Measurements from ENCODE around the gene MAPK10.

The MAPK10 gene

GRCh38 chr4:86092684-86093083, 267.2 kb downstream of the MAPK10 start:
- Histone ChIP-seq H3K23ac (ENCODE audit: low read length) (no peak overlapping the region), H3K36me3 (ENCODE audit: control insufficient read depth in 1 of 2, insufficient read depth in 2 of 2, low read length in 2 of 2) (no peaks in the 10 kb centered on the region), H3K14ac (ENCODE audit: low read length) (no peak overlapping the region), H3K4me1 (ENCODE audit: control insufficient read depth in 1 of 2, insufficient read depth in 2 of 2, low read length in 2 of 2) (no peaks in the 10 kb centered on the region), H2BK120ac (ENCODE audit: insufficient read depth, low read length, poor library complexity) (no peak overlapping the region), H3K9ac (ENCODE audit: low read length) (no peak overlapping the region), H3K79me1 (ENCODE audit: low read length) (no peaks in the 10 kb centered on the region), H4K12ac (ENCODE audit: low read depth, low read length) (no peak overlapping the region), H4K8ac (ENCODE audit: low read depth, low read length) (no peak overlapping the region), H3K4me3 (ENCODE audit: low read depth, low read length) (no peak overlapping the region), H3K18ac (ENCODE audit: low read length) (no peak overlapping the region), H3K4ac (ENCODE audit: low read depth, low read length) (no peak overlapping the region), H2AFZ (ENCODE audit: insufficient read depth, low read length, poor library complexity) (no peak overlapping the region), H3K27ac (ENCODE audit: low read depth, low read length) (no peak overlapping the region), H3K4me2 (ENCODE audit: low read length) (no peak overlapping the region), H3K9me3 (ENCODE audit: insufficient read depth, low read depth, low read length) (no peaks in the 10 kb centered on the region), H2BK12ac (ENCODE audit: low read length) (no peak overlapping the region), H2AK5ac (ENCODE audit: low read length) (no peak overlapping the region), H4K91ac (ENCODE audit: low read depth, low read length) (no peak overlapping the region), H3K79me2 (ENCODE audit: control insufficient read depth, insufficient read depth, low read length, poor library complexity) (no peaks in the 10 kb centered on the region), H2BK5ac (ENCODE audit: low read depth, low read length, poor library complexity) (no peak overlapping the region), H3K27me3 (ENCODE audit: insufficient read depth, low read length) (no peaks in the 10 kb centered on the region)
- DNase-seq: no peak

DNA sequence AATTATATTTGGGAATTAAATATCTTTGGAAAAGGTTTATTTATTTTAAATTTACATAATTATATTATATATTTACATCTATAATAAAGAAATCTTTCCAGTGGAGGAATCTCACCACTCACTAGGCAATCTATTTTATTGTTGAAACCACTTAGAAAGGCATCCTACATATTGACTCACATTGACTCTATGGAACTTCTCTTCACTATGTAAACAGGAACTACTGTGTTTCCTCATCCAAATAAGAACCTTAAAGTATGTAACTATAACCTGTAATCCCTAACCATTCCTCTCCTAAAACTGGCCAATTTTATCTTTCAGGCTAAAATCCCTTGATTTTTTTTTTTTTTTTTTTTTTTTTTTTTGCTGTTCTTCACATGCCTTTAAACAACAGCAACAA, 268.7 kb downstream of the MAPK10 start:
- Histone ChIP-seq H3K9ac (ENCODE audit: low read length) (no peak overlapping the region), H3K27me3 (ENCODE audit: insufficient read depth, low read length) (no peaks in the 10 kb centered on the region), H2BK120ac (ENCODE audit: insufficient read depth, low read length, poor library complexity) (no peak overlapping the region), H4K12ac (ENCODE audit: low read depth, low read length) (no peak overlapping the region), H3K27ac (ENCODE audit: low read depth, low read length) (no peak overlapping the region), H2BK5ac (ENCODE audit: low read depth, low read length, poor library complexity) (no peak overlapping the region), H2BK12ac (ENCODE audit: low read length) (no peak overlapping the region), H3K14ac (ENCODE audit: low read length) (no peak overlapping the region), H3K79me1 (ENCODE audit: low read length) (no peaks in the 10 kb centered on the region), H3K23ac (ENCODE audit: low read length) (no peak overlapping the region), H3K9me3 (ENCODE audit: insufficient read depth, low read depth, low read length) (no peaks in the 10 kb centered on the region), H4K91ac (ENCODE audit: low read depth, low read length) (no peak overlapping the region), H4K8ac (ENCODE audit: low read depth, low read length) (no peak overlapping the region), H3K18ac (ENCODE audit: low read length) (no peak overlapping the region), H3K79me2 (ENCODE audit: control insufficient read depth, insufficient read depth, low read length, poor library complexity) (no peaks in the 10 kb centered on the region), H3K4me1 (ENCODE audit: control insufficient read depth in 1 of 2, insufficient read depth in 2 of 2, low read length in 2 of 2) (no peaks in the 10 kb centered on the region), H3K4me3 (ENCODE audit: low read depth, low read length) (no peak overlapping the region), H2AFZ (ENCODE audit: insufficient read depth, low read length, poor library complexity) (no peak overlapping the region), H3K36me3 (ENCODE audit: control insufficient read depth in 1 of 2, insufficient read depth in 2 of 2, low read length in 2 of 2) (no peaks in the 10 kb centered on the region), H3K4ac (ENCODE audit: low read depth, low read length) (no peak overlapping the region), H3K4me2 (ENCODE audit: low read length) (no peak overlapping the region), H2AK5ac (ENCODE audit: low read length) (no peak overlapping the region)
- DNase-seq: no peak

DNA sequence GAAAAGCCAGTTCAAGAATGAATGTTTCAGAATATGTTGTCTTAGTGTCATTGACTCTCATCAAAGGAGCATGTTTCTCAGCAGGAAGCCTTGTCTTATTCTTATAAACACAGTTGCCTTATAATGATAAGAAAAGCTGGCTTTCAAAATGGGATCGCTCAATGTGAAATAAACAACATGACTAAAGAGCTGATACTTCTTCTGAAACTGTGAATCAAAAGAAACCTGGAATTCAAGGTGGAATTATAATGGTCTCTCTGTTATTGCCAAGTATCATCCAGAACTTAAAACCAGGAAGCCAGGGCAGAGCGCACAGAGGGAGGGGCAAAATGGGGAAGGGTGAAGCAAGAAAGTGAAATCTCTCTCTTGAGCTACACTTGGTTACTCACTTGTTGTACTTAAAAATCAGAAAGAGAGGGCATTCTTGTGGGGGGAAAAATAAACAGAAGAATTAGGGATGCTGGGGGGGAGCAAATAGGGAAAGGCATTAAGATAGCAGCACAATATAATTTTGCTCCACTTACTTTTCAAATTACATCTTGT, 270.0 kb downstream of the MAPK10 start:
- no peak overlapping the region for H2AK5ac ChIP-seq (ENCODE audit: low read length)
- no peak overlapping the region for H3K4me2 ChIP-seq (ENCODE audit: low read length)
- no peak overlapping the region for H3K18ac ChIP-seq (ENCODE audit: low read length)
- H3K79me2 ChIP-seq (ENCODE audit: control insufficient read depth, insufficient read depth, low read length, poor library complexity): no peaks in the 10 kb centered on the region
- H3K23ac ChIP-seq (ENCODE audit: low read length): no peak overlapping the region
- H3K14ac ChIP-seq (ENCODE audit: low read length): no peak overlapping the region
- no peak overlapping the region for H2AFZ ChIP-seq (ENCODE audit: insufficient read depth, low read length, poor library complexity)
- peaks cover 1% of the 10 kb centered on the region for H3K9me3 ChIP-seq (ENCODE audit: insufficient read depth, low read depth, low read length)
- no peak overlapping the region for H3K4ac ChIP-seq (ENCODE audit: low read depth, low read length)
- H4K91ac ChIP-seq (ENCODE audit: low read depth, low read length): no peak overlapping the region
- H2BK120ac ChIP-seq (ENCODE audit: insufficient read depth, low read length, poor library complexity): no peak overlapping the region
- H3K79me1 ChIP-seq (ENCODE audit: low read length): no peaks in the 10 kb centered on the region
- DNase-seq: no peak
- H3K27ac ChIP-seq (ENCODE audit: low read depth, low read length): no peak overlapping the region
- H3K4me3 ChIP-seq (ENCODE audit: low read depth, low read length): no peak overlapping the region
- no peak overlapping the region for H4K12ac ChIP-seq (ENCODE audit: low read depth, low read length)
- H2BK12ac ChIP-seq (ENCODE audit: low read length): no peak overlapping the region
- H2BK5ac ChIP-seq (ENCODE audit: low read depth, low read length, poor library complexity): no peak overlapping the region
- WGBS (ENCODE audit: extremely low coverage, insufficient coverage, insufficient read length): no CpG with 5 or more reads among the region's 2 CpGs
- H4K8ac ChIP-seq (ENCODE audit: low read depth, low read length): no peak overlapping the region
- H3K9ac ChIP-seq (ENCODE audit: low read length): no peak overlapping the region
- H3K27me3 ChIP-seq (ENCODE audit: insufficient read depth, low read length): no peaks in the 10 kb centered on the region
- H3K36me3 ChIP-seq (ENCODE audit: control insufficient read depth in 1 of 2, insufficient read depth in 2 of 2, low read length in 2 of 2): no peaks in the 10 kb centered on the region
- H3K4me1 ChIP-seq (ENCODE audit: control insufficient read depth in 1 of 2, insufficient read depth in 2 of 2, low read length in 2 of 2): no peaks in the 10 kb centered on the region

- Histone ChIP-seq H4K91ac (ENCODE audit: low read depth, low read length) (no peak overlapping the region), H3K4me1 (ENCODE audit: control insufficient read depth in 1 of 2, insufficient read depth in 2 of 2, low read length in 2 of 2) (no peaks in the 10 kb centered on the region), H3K27ac (ENCODE audit: low read depth, low read length) (no peak overlapping the region), H4K8ac (ENCODE audit: low read depth, low read length) (no peak overlapping the region), H3K4me2 (ENCODE audit: low read length) (no peak overlapping the region), H2AFZ (ENCODE audit: insufficient read depth, low read length, poor library complexity) (no peak overlapping the region), H3K27me3 (ENCODE audit: insufficient read depth, low read length) (no peaks in the 10 kb centered on the region), H3K79me1 (ENCODE audit: low read length) (no peaks in the 10 kb centered on the region), H3K18ac (ENCODE audit: low read length) (no peak overlapping the region), H3K9me3 (ENCODE audit: insufficient read depth, low read depth, low read length) (peaks cover 2% of the 10 kb centered on the region), H3K14ac (ENCODE audit: low read length) (no peak overlapping the region), H2BK12ac (ENCODE audit: low read length) (no peak overlapping the region), H2AK5ac (ENCODE audit: low read length) (no peak overlapping the region), H2BK120ac (ENCODE audit: insufficient read depth, low read length, poor library complexity) (no peak overlapping the region), H3K79me2 (ENCODE audit: control insufficient read depth, insufficient read depth, low read length, poor library complexity) (no peaks in the 10 kb centered on the region), H4K12ac (ENCODE audit: low read depth, low read length) (no peak overlapping the region), H3K23ac (ENCODE audit: low read length) (no peak overlapping the region), H2BK5ac (ENCODE audit: low read depth, low read length, poor library complexity) (no peak overlapping the region), H3K4ac (ENCODE audit: low read depth, low read length) (no peak overlapping the region), H3K36me3 (ENCODE audit: control insufficient read depth in 1 of 2, insufficient read depth in 2 of 2, low read length in 2 of 2) (no peaks in the 10 kb centered on the region), H3K4me3 (ENCODE audit: low read depth, low read length) (no peak overlapping the region), H3K9ac (ENCODE audit: low read length) (no peak overlapping the region)
- no CpG with 5 or more reads among the region's 1 CpG for WGBS (ENCODE audit: extremely low coverage, insufficient coverage, insufficient read length)
- DNase-seq: no peak
Measured at GRCh38 chr4:86089053-86089452, 270.8 kb downstream of the MAPK10 start.
